ENCODE data around the gene PRKN. TPM values are rescaled to one million over a fixed set of nuclear protein-coding genes. Genes with fewer than 3 reads are reported as not detected.

Gene PRKN
- total and polyA plus RNA-seq, 3 experiments from 2014 or later: 0.22 to 1.0 (median 0.55) TPM

GRCh38 chr6:161636882-161637430 is 1090.6 kb downstream of the PRKN start:
- CTCF ChIA-PET: interaction anchor here (0.8 kb wide), 1 partner anchor 8 kb away, joined by 3 read pairs; no protein-coding TSS in a partner anchor
- Mint-ChIP-seq H3K36me3 (no peaks in the 10 kb centered on the region), H3K27ac (peak overlapping the region in 1 of 8 donors; percentile 52), H3K4me1 (peaks cover 4 to 13% (median 8%) of the 10 kb centered on the region in 3 donors), H3K4me3 (no peak overlapping the region), H3K27me3 (peaks cover 0 to 3% of the 10 kb centered on the region in 2 donors), H3K9me3 (peaks cover 0 to 3% (median 0%) of the 10 kb centered on the region in 5 donors)
- H3K27ac ChIP-seq (ENCODE audit: low read depth, low read length): no peak overlapping the region
- H3K4me1 ChIP-seq (ENCODE audit: insufficient read depth, low read length): no peaks in the 10 kb centered on the region
- POLR2A ChIA-PET: no interaction called here
- no peaks in the 10 kb centered on the region for H3K27me3 ChIP-seq (ENCODE audit: insufficient read depth, low read length, poor library complexity, severe bottlenecking)
- DNase-seq: no peak
- H3K36me3 ChIP-seq (ENCODE audit: insufficient read depth, low read length): no peaks in the 10 kb centered on the region
- H3K9me3 ChIP-seq (ENCODE audit: low read length): no peaks in the 10 kb centered on the region
- H3K4me3 ChIP-seq (ENCODE audit: low read length): no peak overlapping the region

- Mint-ChIP-seq H3K27ac (no peak overlapping the region), H3K4me3 (no peak overlapping the region), H3K9me3 (peaks cover 0 to 3% (median 0%) of the 10 kb centered on the region in 5 donors), H3K4me1 (peaks cover 6 to 22% (median 11%) of the 10 kb centered on the region in 3 donors), H3K36me3 (no peaks in the 10 kb centered on the region), H3K27me3 (peaks cover 0 to 3% of the 10 kb centered on the region in 2 donors)
- no peak for DNase-seq
- Histone ChIP-seq H3K27me3 (ENCODE audit: insufficient read depth, low read length, poor library complexity, severe bottlenecking) (no peaks in the 10 kb centered on the region), H3K36me3 (ENCODE audit: insufficient read depth, low read length) (no peaks in the 10 kb centered on the region), H3K4me1 (ENCODE audit: insufficient read depth, low read length) (no peaks in the 10 kb centered on the region), H3K27ac (ENCODE audit: low read depth, low read length) (no peak overlapping the region), H3K4me3 (ENCODE audit: low read length) (no peak overlapping the region), H3K9me3 (ENCODE audit: low read length) (no peaks in the 10 kb centered on the region)
- CTCF ChIA-PET: no interaction called here
- POLR2A ChIA-PET: no interaction called here
These were observed 1091.6 kb downstream of the PRKN start for GRCh38 chr6:161635975-161636374.

GRCh38 chr6:161634916-161635315 is 1092.7 kb downstream of the PRKN start:
- Histone ChIP-seq H3K36me3 (ENCODE audit: insufficient read depth, low read length) (no peaks in the 10 kb centered on the region), H3K9me3 (ENCODE audit: low read length) (no peaks in the 10 kb centered on the region), H3K27me3 (ENCODE audit: insufficient read depth, low read length, poor library complexity, severe bottlenecking) (no peaks in the 10 kb centered on the region), H3K4me3 (ENCODE audit: low read length) (no peak overlapping the region), H3K4me1 (ENCODE audit: insufficient read depth, low read length) (no peaks in the 10 kb centered on the region), H3K27ac (ENCODE audit: low read depth, low read length) (no peak overlapping the region)
- peaks cover 6 to 25% (median 11%) of the 10 kb centered on the region in 3 donors for H3K4me1 Mint-ChIP-seq
- peaks cover 0 to 3% of the 10 kb centered on the region in 2 donors for H3K27me3 Mint-ChIP-seq
- no peaks in the 10 kb centered on the region for H3K36me3 Mint-ChIP-seq
- ChIA-PET POLR2A (no interaction called here), CTCF (no interaction called here)
- H3K4me3 Mint-ChIP-seq: no peak overlapping the region
- no peak for DNase-seq
- peaks cover 0 to 3% (median 0%) of the 10 kb centered on the region in 5 donors for H3K9me3 Mint-ChIP-seq
- no peak overlapping the region for H3K27ac Mint-ChIP-seq

- H3K9me3 ChIP-seq (ENCODE audit: low read length): no peaks in the 10 kb centered on the region
- H3K9me3 Mint-ChIP-seq: peaks cover 0 to 2% (median 0%) of the 10 kb centered on the region in 5 donors
- no peak for DNase-seq
- ChIA-PET POLR2A (no interaction called here), CTCF (no interaction called here)
- no peak overlapping the region for H3K4me3 ChIP-seq (ENCODE audit: low read length)
- no peak overlapping the region for H3K27ac ChIP-seq (ENCODE audit: low read depth, low read length)
- no peak overlapping the region for H3K27ac Mint-ChIP-seq
- no peaks in the 10 kb centered on the region for H3K36me3 Mint-ChIP-seq
- no peaks in the 10 kb centered on the region for H3K4me1 ChIP-seq (ENCODE audit: insufficient read depth, low read length)
- peaks cover 6 to 25% (median 11%) of the 10 kb centered on the region in 3 donors for H3K4me1 Mint-ChIP-seq
- H3K27me3 ChIP-seq (ENCODE audit: insufficient read depth, low read length, poor library complexity, severe bottlenecking): no peaks in the 10 kb centered on the region
- H3K36me3 ChIP-seq (ENCODE audit: insufficient read depth, low read length): no peaks in the 10 kb centered on the region
- H3K4me3 Mint-ChIP-seq: no peak overlapping the region
- H3K27me3 Mint-ChIP-seq: peaks cover 0 to 2% of the 10 kb centered on the region in 2 donors
These were observed 1095.8 kb downstream of the PRKN start for GRCh38 chr6:161631676-161632194.

- Histone ChIP-seq H3K27me3 (ENCODE audit: insufficient read depth, low read length, poor library complexity, severe bottlenecking) (no peaks in the 10 kb centered on the region), H3K9me3 (ENCODE audit: low read length) (no peaks in the 10 kb centered on the region), H3K4me3 (ENCODE audit: low read length) (no peak overlapping the region), H3K4me1 (ENCODE audit: insufficient read depth, low read length) (no peaks in the 10 kb centered on the region), H3K27ac (ENCODE audit: low read depth, low read length) (no peak overlapping the region), H3K36me3 (ENCODE audit: insufficient read depth, low read length) (no peaks in the 10 kb centered on the region)
- H3K4me3 Mint-ChIP-seq: peak overlapping the region in 1 of 7 donors; percentile 8
- peaks cover 0 to 2% of the 10 kb centered on the region in 2 donors for H3K27me3 Mint-ChIP-seq
- DNase-seq: no peak
- H3K27ac Mint-ChIP-seq: no peak overlapping the region
- H3K9me3 Mint-ChIP-seq: peaks cover 0 to 2% (median 0%) of the 10 kb centered on the region in 5 donors
- POLR2A ChIA-PET: no interaction called here
- H3K36me3 Mint-ChIP-seq: no peaks in the 10 kb centered on the region
- CTCF ChIA-PET: no interaction called here
- peaks cover 6 to 25% (median 11%) of the 10 kb centered on the region in 3 donors for H3K4me1 Mint-ChIP-seq
These were observed 1096.9 kb downstream of the PRKN start for GRCh38 chr6:161630674-161631073.

GRCh38 chr6:161626132-161626676 is 1101.4 kb downstream of the PRKN start:
- Mint-ChIP-seq H3K36me3 (no peaks in the 10 kb centered on the region), H3K9me3 (peaks cover 0 to 4% (median 0%) of the 10 kb centered on the region in 5 donors), H3K27ac (no peak overlapping the region), H3K4me1 (peaks cover 0 to 5% (median 0%) of the 10 kb centered on the region in 3 donors), H3K4me3 (no peak overlapping the region), H3K27me3 (peaks cover 0 to 7% of the 10 kb centered on the region in 2 donors)
- no peaks in the 10 kb centered on the region for H3K9me3 ChIP-seq (ENCODE audit: low read length)
- no peak for DNase-seq
- no peaks in the 10 kb centered on the region for H3K27me3 ChIP-seq (ENCODE audit: insufficient read depth, low read length, poor library complexity, severe bottlenecking)
- ChIA-PET CTCF (no interaction called here), POLR2A (no interaction called here)
- H3K27ac ChIP-seq (ENCODE audit: low read depth, low read length): no peak overlapping the region
- H3K36me3 ChIP-seq (ENCODE audit: insufficient read depth, low read length): no peaks in the 10 kb centered on the region
- no peak overlapping the region for H3K4me3 ChIP-seq (ENCODE audit: low read length)
- no peaks in the 10 kb centered on the region for H3K4me1 ChIP-seq (ENCODE audit: insufficient read depth, low read length)

- Mint-ChIP-seq H3K4me1 (no peaks in the 10 kb centered on the region), H3K4me3 (no peak overlapping the region), H3K27ac (no peak overlapping the region), H3K27me3 (peaks cover 0 to 5% of the 10 kb centered on the region in 2 donors), H3K9me3 (peaks cover 0 to 9% (median 0%) of the 10 kb centered on the region in 5 donors), H3K36me3 (no peaks in the 10 kb centered on the region)
- Histone ChIP-seq H3K9me3 (ENCODE audit: low read length) (no peaks in the 10 kb centered on the region), H3K27me3 (ENCODE audit: insufficient read depth, low read length, poor library complexity, severe bottlenecking) (no peaks in the 10 kb centered on the region), H3K4me3 (ENCODE audit: low read length) (no peak overlapping the region), H3K4me1 (ENCODE audit: insufficient read depth, low read length) (no peaks in the 10 kb centered on the region), H3K27ac (ENCODE audit: low read depth, low read length) (no peak overlapping the region), H3K36me3 (ENCODE audit: insufficient read depth, low read length) (no peaks in the 10 kb centered on the region)
- CTCF ChIA-PET: no interaction called here
- DNase-seq: no peak
- POLR2A ChIA-PET: no interaction called here
These were observed 1103.5 kb downstream of the PRKN start for GRCh38 chr6:161624111-161624510.

GRCh38 chr6:161622779-161623178 is 1104.8 kb downstream of the PRKN start:
- Mint-ChIP-seq H3K27ac (no peak overlapping the region), H3K4me1 (no peaks in the 10 kb centered on the region), H3K27me3 (peaks cover 0 to 5% of the 10 kb centered on the region in 2 donors), H3K9me3 (peaks cover 0 to 9% (median 0%) of the 10 kb centered on the region in 5 donors), H3K36me3 (no peaks in the 10 kb centered on the region), H3K4me3 (no peak overlapping the region)
- ChIA-PET POLR2A (no interaction called here), CTCF (no interaction called here)
- Histone ChIP-seq H3K27ac (ENCODE audit: low read depth, low read length) (no peak overlapping the region), H3K27me3 (ENCODE audit: insufficient read depth, low read length, poor library complexity, severe bottlenecking) (no peaks in the 10 kb centered on the region), H3K9me3 (ENCODE audit: low read length) (no peaks in the 10 kb centered on the region), H3K4me3 (ENCODE audit: low read length) (no peak overlapping the region), H3K4me1 (ENCODE audit: insufficient read depth, low read length) (no peaks in the 10 kb centered on the region), H3K36me3 (ENCODE audit: insufficient read depth, low read length) (no peaks in the 10 kb centered on the region)
- DNase-seq: no peak
